Panc1 (cell line): ENCODE measurements around the gene NASP. TPM values are rescaled to one million over a fixed set of nuclear protein-coding genes. Genes with fewer than 3 reads are reported as not detected.

Experiments
- total RNA-seq: library from RNA; stranded (reverse); gene quantifications from one replicate; pipeline ENCODE4 v1.2.1, GENCODE V29; 2021; ENCODE audit not compliant: unreplicated experiment

Gene NASP
- total RNA-seq, 1 experiment from 2014 or later: 193 TPM

Other genes starting within 250 kb of the NASP start
- 14.3 TPM for gene TOE1, start 243.9 kb upstream of the NASP start, total RNA-seq
- 40.8 TPM for gene MUTYH, start 243.6 kb upstream of the NASP start, total RNA-seq
- gene TESK2, start 92.9 kb upstream of the NASP start, total RNA-seq: 3.3 TPM
- 3.3 TPM for gene CCDC163, start 84.0 kb upstream of the NASP start, total RNA-seq
- 10.7 TPM for gene MMACHC, start 83.7 kb upstream of the NASP start, total RNA-seq
- gene PRDX1, start 62.2 kb upstream of the NASP start, total RNA-seq: 719 TPM
- gene AKR1A1, start 33.2 kb upstream of the NASP start, total RNA-seq: 142 TPM
- 2.2 TPM for gene CCDC17, start 40.0 kb downstream of the NASP start, total RNA-seq
- gene GPBP1L1, start 102.5 kb downstream of the NASP start, total RNA-seq: 130 TPM
- gene TMEM69, start 104.1 kb downstream of the NASP start, total RNA-seq: 19.1 TPM
- gene IPP, start 166.6 kb downstream of the NASP start, total RNA-seq: 28.8 TPM
- 77.0 TPM for gene MAST2, start 219.6 kb downstream of the NASP start, total RNA-seq